CD4-positive, alpha-beta T cell treated with Interleukin-15 for 1 hour (primary cell): ENCODE results near the gene SLC5A10.

Source experiments
- DNase-seq: peaks from one replicate; pipeline ENCODE4 v3.0.0-alpha.2; 2020

Gene SLC5A10

DNA sequence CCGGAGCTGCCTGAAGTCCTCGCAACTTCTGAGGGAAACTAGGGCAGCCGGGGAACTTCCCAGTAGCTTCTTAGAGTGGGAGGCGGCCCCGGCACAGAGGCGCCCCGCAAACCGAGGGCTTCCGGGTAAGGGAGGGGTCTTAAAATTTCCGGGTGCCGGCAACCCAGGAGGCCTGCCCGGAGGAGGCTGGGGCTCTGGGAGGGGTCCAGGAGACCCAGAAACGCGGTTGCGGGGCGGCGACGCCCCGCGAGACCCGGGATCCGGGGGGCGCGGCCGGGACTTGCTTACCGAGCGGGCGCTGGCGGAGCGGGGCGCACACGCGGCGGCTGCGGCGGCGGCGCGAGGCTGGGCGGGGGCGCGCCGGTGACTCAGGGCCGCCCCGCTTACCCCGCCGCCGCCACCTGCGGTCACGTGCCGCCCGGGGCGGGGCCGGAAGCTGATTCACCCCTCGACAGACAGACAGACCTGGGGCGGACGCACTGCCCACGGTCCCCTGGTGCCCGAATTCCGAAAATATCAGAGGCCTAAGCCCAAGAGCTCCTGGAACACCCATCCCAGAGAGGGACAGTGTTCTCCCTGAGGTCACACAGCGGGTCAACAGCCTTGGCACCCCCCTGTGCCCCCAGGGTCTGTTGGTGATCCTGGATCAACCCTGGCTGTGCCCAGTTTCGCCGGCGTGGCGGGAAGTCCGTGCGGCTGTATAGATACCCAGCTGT, 52.6 kb downstream of the SLC5A10 start, which contains the start of gene FAM83G:
Gene FAM83G (minus strand): TSS at position 344 of the 716 bp plus-strand sequence. CDS start 723 bp downstream, outside the sequence.
- peak; percentile 89 for DNase-seq

DNA sequence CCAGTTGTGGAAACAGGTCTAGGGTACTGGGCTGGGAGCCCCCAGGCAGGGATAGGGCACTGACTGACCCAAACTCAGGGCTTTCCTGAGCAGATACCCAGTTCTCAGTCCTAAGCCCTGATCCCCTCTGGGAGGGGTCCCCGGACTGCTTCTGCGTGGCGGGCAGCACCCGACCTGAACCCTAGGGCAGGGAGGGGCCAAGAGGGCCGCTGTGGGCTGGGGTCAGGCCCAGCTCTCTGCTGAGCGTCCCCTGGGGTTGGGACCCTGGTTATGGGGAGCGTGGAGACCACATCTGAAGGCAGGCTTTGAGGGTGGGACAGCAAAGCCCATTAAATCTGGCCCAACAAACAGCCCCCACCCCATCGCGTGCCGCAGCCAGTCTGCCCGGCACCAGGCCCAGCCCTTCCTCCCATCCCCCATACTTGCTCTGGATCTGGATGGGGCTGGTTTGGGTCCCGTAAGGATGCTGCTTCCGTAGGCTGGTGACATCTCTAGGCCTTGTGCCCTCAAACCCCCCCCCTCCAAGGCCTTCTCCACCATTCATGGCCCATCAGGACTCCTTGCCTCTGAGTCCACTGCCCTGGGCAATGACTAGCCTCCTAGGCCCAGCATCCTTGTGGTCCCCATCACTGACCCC, 53.3 kb downstream of the SLC5A10 start:
- no peak for DNase-seq

DNA sequence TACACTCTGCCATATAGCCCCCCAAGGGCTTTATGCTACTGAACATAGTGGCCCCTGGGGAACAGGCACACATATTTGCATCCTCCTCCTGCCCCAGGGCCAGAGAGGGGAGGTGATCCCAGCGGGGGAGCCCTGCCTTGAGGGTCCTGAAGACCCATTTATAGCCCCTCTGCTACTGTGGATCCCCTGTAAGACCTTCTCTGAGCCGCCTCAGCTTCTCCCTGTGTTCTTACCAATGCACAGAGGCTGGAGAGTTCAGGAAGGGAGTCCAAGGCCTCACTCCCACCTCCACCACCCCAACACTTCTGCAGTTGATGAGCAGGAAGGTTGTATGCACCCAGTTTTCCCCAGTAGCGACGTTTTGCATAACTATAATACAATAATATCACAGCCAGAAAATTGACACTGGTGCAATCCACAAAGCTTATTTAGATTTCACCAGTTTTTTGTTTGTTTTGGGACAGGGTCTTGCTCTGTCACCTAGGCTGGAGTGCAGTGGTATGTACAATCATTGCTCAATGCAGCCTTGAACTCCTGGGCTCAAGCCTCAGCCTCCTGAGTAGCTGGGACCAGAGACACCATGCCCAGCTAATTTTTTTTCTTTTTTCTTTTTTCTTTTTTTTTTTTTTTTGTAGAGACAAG, 53.9 kb downstream of the SLC5A10 start:
- no peak for DNase-seq

DNA sequence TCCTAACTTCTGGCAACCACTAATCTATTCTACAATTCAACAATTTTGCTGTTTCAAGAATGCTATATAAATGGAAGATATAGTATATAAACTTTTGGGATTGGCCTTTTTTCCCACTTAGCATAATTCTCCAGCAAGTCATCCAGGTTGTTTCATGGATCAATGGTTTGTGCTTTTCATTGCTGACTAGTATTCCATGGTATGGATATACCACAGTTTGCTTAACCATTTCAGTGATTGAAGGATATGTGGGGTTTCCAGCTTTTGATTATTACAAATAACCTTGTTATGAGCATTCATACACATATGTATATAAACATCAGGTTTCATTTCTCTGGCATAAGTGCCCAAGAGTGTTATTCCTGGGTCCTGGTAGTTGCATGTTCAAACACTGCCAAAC, 54.7 kb downstream of the SLC5A10 start:
- DNase-seq = no peak

DNA sequence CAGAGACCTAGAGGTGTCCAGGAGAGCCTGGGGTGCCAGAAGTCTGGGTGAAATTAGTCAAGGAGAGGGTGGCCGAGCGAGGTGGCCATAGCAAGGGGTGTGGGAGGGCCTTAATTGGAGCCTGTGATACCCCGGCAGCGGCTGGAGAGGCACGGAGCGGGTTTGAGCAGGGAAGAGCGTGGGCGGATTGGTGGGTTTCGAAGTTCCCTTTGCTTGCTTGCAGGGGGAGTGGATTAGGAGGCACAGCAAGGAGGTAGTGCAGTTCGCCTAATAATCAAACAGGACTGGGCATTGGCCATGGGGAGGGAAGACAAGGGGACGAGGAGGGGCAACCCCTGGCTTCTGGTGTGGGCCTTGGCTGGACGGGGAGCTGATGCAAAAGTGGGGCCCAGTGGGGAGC, 58.0 kb downstream of the SLC5A10 start:
- DNase-seq = no peak

DNA sequence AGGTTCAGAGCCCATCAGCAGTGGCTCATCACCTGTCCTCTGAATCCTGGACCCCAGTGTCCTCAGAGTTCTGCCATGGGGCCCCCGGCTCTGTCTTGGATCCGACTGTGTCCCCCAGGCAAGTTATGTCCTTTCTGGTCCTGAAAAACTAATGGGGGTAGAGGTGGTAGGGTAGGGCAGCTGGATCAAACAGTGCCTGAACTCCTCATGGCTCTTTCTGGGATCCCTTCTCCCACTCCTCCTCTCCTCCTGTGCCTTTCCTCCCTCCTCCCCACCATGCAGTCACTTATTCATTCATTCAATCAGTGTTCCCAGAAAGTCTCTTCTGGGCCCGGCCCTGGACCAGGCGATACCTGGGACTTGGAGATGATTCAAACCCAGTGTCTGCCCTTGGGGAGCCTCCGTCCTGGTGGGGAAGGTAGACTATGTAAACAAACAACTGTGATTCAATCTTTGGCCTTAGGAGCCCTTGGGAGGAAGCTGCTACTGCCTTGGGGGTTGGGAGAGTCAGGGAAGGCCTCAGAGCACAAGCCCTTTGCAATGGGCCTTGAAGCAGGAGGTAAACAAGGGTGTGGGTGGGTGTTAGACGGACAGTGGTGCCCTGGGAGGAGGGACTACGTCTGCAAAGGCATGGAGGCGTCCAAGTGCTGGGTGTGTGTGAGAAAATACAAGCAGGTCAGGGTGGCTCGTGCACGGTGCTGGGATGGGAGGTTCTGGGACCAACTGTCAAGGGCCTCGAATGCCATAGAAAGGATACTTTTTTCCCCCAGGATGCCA, 59.0 kb downstream of the SLC5A10 start:
- no peak for DNase-seq

DNA sequence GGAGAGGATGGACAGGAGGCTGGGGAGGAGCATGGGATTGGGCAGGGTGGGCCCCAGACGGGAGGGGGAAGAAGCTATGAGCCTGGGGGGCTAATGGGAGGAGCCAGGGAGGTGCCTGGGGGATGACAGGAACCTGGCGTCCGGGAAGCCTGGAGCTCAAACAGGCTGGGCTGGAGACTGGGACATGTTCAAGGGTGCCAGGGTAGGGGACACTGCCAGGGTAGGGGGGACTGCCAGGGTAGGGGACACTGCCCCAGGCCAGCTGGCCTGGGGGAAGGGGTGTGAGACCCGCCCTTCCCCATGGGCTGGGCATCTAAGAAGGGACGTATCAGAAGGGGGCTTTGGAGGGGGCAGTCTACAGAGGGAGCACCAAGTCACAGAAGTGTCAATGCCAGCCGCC, 59.6 kb downstream of the SLC5A10 start:
- DNase-seq = no peak

DNA sequence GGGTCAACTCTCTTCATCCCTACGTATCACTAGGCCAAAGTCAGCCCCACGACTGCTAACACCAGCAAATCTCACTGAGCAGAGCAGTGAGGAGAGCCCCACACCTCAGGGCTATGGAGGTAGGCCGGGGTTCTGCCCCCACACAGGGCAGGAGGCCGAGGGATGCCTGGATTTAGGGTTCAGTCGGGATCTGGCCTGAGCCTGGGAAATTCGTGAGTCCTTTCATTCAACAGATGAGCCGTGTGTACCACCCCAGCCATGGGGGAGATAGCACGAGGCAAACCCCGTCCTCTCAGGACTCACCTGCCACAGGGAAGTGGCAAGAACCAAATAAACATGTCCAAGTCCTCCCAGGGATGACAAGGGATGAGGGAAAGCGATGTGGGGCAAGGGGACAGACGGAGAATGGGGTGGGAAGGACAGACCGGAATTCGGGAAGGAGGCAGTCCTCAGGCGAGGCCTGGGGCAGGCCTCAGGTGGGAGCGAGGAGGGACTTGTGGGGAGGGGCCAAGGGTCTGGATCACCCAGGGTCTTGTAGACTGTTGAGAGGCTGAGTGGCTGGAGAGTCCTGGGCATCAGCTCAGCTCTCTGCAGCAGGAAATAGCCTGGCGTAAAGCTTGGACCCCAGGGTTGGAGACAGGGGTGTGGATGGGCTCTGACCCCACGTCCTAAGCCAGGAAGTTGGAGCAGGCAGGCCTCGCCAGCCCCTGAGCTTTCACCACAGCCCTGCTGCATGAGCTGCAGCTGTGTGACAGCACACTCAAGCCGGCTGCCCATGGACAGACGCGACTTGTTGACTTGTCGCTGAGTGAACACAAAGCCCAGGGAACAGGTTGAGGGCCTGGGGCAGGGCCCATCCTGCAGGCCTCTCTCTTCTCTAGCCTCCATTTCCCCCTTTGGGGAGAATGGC, 60.5 kb downstream of the SLC5A10 start:
- DNase-seq = no peak

DNA sequence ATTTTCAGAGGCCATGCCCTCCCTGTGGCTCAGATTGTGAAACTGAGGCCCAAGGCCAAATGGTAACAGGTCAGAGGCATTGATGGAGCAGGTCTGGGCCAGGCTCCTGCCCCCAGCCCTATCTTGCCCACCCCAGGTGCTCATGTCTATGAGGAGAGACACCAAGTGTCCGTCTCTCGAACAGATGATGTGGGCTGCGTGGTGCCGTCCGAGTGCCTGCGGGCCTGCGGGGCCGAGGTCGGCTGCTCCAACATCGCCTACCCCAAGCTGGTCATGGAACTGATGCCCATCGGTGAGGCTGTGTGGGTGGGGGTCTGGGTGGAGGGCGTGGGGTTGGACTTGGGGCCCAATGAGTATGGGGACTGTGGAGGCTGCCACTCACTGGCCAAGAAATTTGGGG, 61.3 kb downstream of the SLC5A10 start:
- DNase-seq = no peak

DNA sequence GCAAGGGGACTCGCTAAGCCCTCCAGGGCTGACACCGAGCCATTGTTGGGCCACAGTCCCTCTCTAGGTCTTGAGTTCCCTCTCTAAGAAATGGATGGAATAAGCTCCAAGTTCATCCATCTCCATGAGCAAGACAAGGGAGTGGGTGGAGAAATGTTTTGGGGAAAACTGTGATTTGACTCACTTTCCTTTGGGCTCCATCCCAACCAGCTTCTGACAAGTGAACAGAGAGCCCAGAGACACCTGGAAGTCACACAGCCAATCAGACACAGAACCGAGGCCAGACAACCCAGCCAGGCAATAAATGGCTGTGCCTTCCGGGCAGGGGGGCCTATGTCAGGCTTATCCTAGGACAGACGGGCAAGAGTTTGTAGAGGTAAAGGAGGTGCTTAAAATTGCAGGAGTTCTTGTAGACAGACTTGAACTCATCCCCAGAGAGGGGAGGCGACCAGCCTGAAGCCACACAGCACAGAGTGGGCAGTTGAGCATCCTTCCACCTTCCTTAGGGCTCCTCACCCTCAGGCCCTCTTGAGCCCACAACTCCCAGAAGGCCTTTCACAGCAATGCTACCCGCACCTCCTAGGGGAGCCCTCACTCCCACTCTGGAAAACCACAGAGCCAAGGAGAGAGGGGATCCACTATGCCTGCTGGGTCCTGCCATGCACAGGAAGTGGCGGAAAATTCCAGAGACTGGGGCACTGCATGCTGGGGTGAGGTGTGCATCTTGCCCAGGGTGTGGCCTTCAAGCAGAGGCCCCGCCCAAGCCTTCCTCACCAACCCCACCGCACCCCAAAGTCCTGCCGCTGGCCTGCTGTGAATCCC, 62.1 kb downstream of the SLC5A10 start:
- no peak for DNase-seq

DNA sequence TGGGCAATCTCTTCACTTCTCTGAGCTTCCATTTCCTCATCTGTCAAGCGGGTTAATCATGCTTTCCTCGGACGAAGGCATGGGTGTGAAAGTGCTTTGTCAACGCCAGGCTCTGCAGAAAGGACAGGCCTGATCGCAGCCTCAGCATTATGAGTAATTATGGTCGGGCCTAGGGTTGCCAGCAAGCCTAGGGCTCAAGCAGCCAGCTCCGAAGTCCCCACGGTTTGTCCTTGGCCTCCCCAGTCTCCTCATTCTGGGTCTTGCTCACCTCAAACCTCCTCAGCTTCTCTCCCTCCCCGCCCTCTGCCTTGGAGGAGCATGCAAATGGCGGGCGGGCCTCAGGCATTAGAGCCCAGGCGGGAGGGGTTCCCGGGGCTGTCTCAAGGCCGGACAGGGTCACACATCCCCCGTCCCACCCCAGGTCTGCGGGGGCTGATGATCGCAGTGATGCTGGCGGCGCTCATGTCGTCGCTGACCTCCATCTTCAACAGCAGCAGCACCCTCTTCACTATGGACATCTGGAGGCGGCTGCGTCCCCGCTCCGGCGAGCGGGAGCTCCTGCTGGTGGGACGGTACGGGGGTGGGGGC, 62.8 kb downstream of the SLC5A10 start:
- no peak for DNase-seq

DNA sequence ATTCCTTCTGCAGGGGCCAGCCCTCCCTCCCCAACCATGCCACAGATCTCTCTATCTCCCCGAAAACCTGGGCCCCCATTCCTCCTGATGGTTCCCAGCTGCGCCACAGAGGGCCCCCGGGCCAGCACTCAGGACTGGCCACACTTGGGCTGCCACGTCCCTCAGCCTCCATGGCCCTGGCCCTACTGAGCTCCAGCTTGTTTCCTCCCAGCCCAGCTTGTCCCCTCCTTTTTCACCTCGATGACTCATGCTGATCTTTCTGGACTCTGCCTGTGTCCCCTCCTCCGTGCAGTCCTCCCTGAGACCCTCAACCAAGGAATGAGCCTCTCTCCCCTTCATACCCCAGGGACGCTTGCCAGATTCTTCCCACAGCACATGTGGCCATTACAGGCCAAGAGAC, 63.5 kb downstream of the SLC5A10 start:
- DNase-seq = no peak

DNA sequence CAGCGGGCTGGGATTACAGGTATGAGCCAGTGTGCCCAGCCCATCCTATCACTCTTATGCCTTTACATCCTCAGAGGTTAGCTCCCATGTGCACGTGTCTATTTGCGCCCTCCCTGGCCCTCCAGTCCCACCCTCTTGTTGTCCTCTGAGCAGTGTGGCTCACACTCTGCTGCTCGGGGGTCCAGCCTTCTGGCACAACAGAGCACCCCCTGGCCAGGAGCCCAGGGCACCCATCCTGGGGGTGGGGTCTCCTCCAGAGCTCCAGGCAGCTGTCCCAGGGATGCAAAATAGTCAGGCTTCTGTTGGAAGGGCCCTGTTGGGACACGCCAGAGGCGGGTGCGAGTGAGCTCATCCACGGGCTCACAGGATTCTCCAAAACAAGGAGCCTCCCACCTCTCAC, 64.3 kb downstream of the SLC5A10 start:
- no peak for DNase-seq

DNA sequence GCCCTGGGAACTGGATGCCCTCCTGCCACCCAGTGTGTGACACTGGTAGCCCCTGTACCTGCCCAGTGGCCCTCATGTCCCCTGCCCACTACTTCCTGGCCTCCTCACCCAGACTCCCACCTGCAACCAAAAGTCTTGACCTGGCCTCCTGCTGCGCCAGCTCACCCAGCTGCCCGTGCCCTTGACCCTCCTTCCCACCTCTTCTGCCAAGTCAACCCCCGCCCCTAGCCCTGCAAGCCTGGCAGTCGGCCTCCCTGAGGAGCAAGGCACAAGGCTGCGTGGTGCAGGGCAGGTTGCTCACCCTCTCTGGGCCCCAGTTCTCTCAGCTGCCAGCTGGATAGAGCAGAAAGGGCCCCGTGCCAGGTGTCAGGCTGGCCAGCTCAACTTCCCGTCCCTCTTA, 64.9 kb downstream of the SLC5A10 start:
- no peak for DNase-seq

DNA sequence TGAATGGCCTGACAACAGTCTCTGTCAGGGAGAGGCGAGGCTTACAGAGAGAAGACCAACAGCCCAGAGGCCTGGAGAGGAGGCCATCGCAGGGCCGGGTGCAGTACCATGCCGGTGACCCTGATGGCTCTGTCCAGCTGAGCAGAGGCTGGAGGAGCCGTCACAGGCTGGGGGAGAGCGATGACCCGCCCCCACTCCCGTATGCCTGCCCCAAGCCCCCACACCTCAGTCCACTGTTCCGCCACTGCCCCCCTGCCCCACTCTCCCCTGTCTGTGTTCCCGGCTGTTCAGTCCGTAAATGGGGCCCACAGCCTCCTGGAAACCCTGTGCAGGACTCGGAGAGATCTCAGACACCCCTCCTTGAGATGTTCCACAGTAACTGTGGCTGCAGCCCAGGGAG, 65.4 kb downstream of the SLC5A10 start:
- DNase-seq = no peak

DNA sequence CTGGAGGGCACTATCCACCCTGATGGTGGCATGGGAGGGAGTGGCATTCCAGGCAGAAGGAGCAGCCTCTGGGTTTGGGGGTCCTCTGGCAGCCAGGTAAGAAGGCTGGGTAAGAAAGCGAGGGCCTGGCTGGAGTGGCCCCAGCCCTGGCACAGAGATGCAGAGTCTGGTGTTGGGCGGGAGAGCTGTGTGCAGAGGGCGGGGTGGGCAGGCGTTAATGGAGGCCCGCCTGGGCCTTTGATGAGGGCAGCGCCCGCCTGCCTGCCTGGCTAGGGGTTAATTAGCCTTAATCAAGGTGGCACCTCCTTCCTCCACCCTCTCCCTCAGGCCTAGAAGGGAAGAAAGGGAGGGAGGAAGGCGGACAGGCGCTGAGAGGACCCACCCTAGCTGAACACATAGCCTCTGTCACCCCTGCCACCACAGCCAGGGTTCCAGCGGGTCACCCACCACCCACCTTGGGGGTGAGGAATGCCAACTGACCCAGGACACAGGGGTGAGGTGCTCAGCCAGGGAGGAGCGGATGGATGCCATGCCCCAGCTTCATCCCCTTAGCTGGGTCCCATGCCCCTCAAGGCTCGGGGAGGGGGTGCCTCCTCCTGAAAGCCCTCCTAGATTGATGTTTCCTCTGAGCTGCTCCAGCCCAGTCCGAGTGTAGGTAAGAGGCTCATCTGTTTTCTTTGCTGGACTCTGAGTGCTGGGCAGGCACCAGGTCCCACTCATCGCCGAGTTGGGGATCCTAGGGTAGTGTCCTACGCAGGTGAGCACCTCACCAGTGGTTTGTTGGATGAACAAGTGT, 66.0 kb downstream of the SLC5A10 start:
- no peak for DNase-seq

DNA sequence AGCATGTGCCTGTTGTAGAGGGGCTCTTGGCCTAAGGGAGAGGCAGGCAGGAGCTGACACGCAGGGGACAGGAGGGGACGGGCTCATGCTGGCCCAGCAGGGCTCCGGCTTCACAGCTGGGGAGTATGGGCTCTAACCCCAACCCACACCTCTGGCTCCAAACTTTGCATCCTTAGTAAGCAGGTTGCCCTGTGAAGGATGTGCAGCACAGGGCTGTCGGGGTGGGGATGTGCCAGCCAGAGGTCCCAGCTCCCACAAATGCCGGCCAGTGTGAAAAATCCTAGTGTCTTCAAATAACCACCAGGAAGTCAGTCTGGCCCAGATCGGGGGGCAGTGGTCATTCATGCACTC, 66.6 kb downstream of the SLC5A10 start:
- DNase-seq = no peak

DNA sequence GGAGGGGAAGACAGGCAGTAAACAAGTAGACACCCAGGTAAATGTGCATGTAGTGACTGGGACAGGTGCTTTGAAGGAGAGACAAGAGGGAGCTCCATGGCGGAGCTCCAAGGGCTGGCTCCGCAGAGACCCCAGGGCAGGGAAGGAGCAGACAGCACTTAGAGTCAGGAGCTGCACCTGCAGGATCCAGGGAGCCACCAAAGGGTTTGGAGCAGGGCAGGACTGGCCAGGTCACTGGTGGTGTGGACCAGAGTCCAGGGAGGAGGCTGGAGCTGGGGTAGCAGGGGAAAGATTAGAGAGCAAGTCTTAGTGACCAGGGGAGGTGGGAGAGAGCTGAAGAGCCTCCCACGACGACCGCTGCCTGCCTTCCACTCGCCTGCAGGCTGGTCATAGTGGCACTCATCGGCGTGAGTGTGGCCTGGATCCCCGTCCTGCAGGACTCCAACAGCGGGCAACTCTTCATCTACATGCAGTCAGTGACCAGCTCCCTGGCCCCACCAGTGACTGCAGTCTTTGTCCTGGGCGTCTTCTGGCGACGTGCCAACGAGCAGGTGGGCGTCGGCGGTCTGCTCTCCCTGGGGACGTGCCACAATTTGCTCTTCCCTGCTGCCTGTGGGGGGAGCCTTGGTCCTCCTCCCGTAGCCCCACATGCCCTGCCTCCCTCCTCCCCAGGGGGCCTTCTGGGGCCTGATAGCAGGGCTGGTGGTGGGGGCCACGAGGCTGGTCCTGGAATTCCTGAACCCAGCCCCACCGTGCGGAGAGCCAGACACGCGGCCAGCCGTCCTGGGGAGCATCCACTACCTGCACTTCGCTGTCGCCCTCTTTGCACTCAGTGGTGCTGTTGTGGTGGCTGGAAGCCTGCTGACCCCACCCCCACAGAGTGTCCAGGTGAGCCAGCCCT, 67.3 kb downstream of the SLC5A10 start:
- DNase-seq = peak; percentile 9

DNA sequence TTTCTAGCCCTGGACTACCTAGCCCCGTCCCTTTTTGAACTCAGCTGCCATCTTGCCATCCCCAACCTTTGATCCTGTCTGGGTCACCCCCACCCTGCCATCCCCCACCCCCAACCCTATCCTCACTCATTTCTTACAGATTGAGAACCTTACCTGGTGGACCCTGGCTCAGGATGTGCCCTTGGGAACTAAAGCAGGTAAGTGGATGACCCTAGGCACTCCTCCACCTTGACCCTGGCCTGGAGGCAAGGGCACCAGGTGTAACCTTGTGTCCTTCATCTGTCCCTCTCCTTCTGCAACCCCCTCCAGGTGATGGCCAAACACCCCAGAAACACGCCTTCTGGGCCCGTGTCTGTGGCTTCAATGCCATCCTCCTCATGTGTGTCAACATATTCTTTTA, 68.1 kb downstream of the SLC5A10 start:
- DNase-seq = no peak
